HG02571 (cell line): ENCODE results near the gene ST8SIA6.
"Not testable (repeated sequence)": the region's sequence is repeated elsewhere in the genome, so short reads cannot be mapped to it uniquely, and the experiment has no call there.

Experiments used
- ATAC-seq: cut with Tn5 transposase; IDR thresholded peaks from one replicate; pipeline ENCODE4 v1.9.1; 2021; ENCODE audit warnings: mild to moderate bottlenecking, moderate library complexity; ENCODE audit not compliant: unreplicated experiment

Gene ST8SIA6

GRCh38 chr10:17457083-17457482, 2.7 kb upstream of the ST8SIA6 start:
- ATAC-seq: no peak

- no peak for ATAC-seq
Measured at GRCh38 chr10:17456032-17456548, 1.7 kb upstream of the ST8SIA6 start.

- no peak for ATAC-seq
Measured at GRCh38 chr10:17455015-17455520, 673 bp upstream of the ST8SIA6 start.

- ATAC-seq: peak; percentile 21
Measured at GRCh38 chr10:17453373-17454091, 863 bp downstream of the ST8SIA6 start.

GRCh38 chr10:17453035-17453372, 1.4 kb downstream of the ST8SIA6 start:
- ATAC-seq: no peak

- no peak for ATAC-seq
Measured at GRCh38 chr10:17452060-17452841, 2.1 kb downstream of the ST8SIA6 start.

- ATAC-seq: no peak
Measured at GRCh38 chr10:17450024-17450423, 4.4 kb downstream of the ST8SIA6 start.

- no peak for ATAC-seq
Measured at GRCh38 chr10:17445400-17445998, 8.9 kb downstream of the ST8SIA6 start.

GRCh38 chr10:17444388-17444714, 10.0 kb downstream of the ST8SIA6 start:
- no peak for ATAC-seq

- ATAC-seq: peak; percentile 88
Measured at GRCh38 chr10:17443707-17444387, 10.5 kb downstream of the ST8SIA6 start.

- ATAC-seq: no peak
Measured at GRCh38 chr10:17438583-17438982, 15.8 kb downstream of the ST8SIA6 start.

- not testable (repeated sequence) for ATAC-seq
Measured at GRCh38 chr10:17436578-17436977, 17.8 kb downstream of the ST8SIA6 start.

- ATAC-seq: no peak
Measured at GRCh38 chr10:17435953-17436352, 18.4 kb downstream of the ST8SIA6 start.

- no peak for ATAC-seq
Measured at GRCh38 chr10:17435187-17435586, 19.2 kb downstream of the ST8SIA6 start.

- ATAC-seq: no peak
Measured at GRCh38 chr10:17432723-17433122, 21.7 kb downstream of the ST8SIA6 start.

GRCh38 chr10:17431871-17432311, 22.5 kb downstream of the ST8SIA6 start:
- ATAC-seq: no peak

- no peak for ATAC-seq
Measured at GRCh38 chr10:17430647-17431355, 23.6 kb downstream of the ST8SIA6 start.

- no peak for ATAC-seq
Measured at GRCh38 chr10:17429490-17429889, 24.9 kb downstream of the ST8SIA6 start.

- ATAC-seq: no peak
Measured at GRCh38 chr10:17428351-17429097, 25.9 kb downstream of the ST8SIA6 start.
